Stimulated activated CD4-positive, alpha-beta T cell treated with anti-CD3 and anti-CD28 coated beads, Interleukin-4, amount 100 ng/mL, for 4 hours (primary cell): ENCODE results near the gene ADCY2.

Experiments used
- DNase-seq, 2 experiments: peaks; one replicate each; pipeline ENCODE4 v3.0.0-alpha.2; 2020

The ADCY2 gene

GRCh38 chr5:7517006-7517405 is 121.1 kb downstream of the ADCY2 start:
- no peak for DNase-seq

GRCh38 chr5:7518947-7519560 is 123.1 kb downstream of the ADCY2 start:
- no peak for DNase-seq

DNA sequence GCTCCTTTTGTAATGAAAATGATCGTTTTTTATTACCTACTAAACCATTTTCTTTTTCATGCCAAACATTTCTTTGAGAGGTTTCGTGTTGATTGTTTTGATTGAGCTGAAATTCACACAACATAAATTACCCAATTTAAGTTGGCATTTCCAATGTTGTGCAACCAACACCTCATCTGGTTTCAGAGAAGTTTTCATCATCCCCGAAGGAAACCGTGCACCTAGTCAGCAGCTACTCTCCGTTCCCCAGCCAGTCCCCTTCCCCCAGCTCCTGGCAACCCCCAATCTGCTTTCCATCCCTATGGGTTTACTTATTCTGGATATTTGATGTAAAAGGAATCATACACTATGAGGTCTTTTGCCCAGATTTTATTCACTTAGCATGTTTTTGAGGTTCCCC is 123.6 kb downstream of the ADCY2 start:
- no peak for DNase-seq

DNA sequence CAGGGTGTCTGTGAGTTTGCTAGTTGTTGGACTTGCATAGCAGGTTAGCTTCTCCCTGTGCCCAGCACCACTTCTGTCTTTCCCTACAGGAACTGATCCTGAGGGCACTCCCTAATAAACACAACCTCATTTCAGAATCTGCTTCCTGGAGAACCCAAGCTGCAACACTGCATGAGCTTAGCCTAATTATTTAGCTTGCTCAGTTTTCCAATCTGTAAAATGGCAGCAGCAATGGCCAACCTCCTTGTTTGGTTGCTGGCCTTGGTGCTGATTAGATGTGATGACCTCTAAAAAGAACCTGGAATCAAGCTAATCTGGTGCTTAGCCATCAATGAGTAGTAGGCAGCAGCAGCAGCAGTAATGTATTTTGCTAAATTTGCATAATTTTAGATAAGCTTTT is 133.9 kb downstream of the ADCY2 start:
- DNase-seq: no peak

- no peak for DNase-seq
Observed at GRCh38 chr5:7533941-7534340, 138.0 kb downstream of the ADCY2 start.

GRCh38 chr5:7534505-7534904 is 138.6 kb downstream of the ADCY2 start:
- no peak for DNase-seq

GRCh38 chr5:7537573-7537972 is 141.6 kb downstream of the ADCY2 start:
- DNase-seq: no peak

GRCh38 chr5:7539571-7539970 is 143.6 kb downstream of the ADCY2 start:
- no peak for DNase-seq

DNA sequence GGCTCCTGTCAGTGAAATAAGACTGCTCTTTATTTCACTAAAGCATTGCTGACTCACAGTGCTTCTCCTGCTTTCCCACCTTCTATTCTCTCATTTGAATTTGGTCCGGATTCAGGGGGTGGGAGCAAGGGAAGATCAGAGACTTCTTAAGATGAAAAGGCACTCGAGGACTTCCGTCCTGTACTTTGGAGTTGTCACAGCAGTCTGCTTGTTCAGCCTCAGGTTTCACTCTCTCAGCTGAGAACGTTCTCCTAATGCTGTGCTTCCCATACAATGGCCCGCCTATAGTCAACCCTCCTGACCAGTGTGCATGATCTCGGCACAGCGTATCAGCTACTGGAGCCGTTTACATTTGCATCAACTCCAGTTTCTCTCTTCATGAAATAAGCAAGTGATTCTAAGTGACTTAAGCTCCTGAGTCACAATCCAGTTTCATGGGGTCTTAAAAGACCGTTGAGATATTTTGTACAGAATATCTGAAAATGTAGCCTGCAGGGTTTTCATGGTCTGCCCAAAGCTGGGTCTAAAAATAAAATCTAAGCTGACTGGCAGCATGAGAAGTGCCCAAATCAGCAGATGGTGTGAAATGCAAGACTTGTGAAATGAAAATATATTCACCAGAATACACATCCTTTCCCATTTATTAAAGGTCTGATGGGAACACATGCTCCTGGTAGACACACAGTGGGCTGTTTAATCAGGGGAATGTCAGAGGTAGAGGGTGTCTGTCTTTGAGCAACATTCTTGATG is 145.0 kb downstream of the ADCY2 start:
- DNase-seq: no peak

DNA sequence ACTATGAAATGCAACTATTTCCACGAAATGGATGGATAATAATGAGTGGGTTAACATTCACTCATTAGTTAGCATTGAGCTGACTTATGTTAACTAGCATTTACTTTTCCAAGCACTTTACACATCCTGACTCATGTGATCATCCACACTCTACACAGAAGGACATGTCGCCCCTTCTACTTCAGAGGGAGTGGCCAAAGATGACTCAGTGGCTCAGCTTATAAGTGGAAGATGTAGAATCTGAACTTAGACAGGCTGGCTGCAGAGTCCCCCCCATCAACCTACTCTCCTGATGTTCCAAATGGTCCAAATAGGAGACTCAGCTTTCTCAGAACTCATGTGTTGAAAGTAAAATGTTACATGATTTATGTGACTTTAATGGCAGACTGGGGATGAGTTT is 146.0 kb downstream of the ADCY2 start:
- DNase-seq: no peak

GRCh38 chr5:7546555-7546954 is 150.6 kb downstream of the ADCY2 start:
- no peak for DNase-seq

DNA sequence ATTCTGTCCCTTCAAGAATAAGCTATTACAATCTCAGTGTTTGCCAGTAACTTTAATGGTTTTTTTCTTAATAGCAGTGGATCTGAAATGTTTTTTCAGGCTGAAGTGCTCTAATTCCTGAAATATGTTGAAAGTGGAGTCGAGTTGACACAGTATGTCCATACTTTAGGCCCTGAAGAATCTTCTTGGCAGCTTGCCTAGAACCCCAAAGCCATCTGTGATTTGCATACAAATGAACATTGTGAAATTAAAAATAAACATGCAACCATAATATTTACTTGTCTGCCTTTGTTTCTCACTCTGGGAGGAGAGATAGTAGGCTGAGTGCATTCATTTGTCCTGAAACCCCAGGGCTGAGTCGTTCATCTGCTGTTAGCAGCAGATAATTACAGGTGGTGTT is 152.7 kb downstream of the ADCY2 start:
- DNase-seq: no peak

DNA sequence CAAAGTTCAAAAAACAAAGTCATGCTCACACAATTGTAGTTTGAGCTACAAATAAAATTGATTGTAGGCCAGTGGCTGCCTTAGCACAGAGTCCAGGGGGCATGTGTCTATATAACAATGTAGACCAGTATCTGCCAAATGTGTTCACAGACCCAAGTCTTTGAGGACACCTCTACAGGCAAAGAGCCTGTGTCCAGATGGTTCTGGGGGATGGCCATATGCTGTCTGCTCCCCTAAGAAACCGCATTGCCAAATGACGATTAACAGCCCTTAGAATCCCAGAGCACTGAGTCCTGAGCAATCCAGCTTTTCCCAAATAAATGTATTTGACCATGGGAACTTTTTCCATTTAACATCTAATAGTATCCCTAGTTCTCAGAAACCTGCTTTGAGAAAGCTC is 169.6 kb downstream of the ADCY2 start:
- no peak for DNase-seq

- no peak for DNase-seq
Observed at GRCh38 chr5:7576023-7576715, 180.2 kb downstream of the ADCY2 start.

GRCh38 chr5:7577381-7577780 is 181.4 kb downstream of the ADCY2 start:
- DNase-seq: no peak

GRCh38 chr5:7578071-7578470 is 182.1 kb downstream of the ADCY2 start:
- no peak for DNase-seq

DNA sequence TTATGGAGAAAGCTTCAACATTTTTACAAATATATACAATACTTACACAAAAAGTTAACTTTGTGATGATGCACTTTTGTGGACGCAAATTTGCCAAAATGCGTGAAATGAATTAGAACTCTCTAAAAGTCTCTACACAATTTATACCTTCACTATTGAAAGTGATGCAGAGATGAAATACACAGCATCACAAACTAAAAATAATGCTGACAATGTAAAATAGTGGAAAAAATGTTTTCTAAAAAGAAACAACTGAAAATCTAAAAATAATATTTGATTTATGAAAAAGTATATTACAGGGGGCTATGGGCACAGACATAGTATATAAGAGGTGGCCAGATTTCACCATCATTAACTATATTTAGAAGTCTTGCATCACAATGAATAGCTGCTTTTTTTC is 188.8 kb downstream of the ADCY2 start:
- DNase-seq: no peak

GRCh38 chr5:7585807-7586206 is 189.9 kb downstream of the ADCY2 start:
- DNase-seq: no peak

DNA sequence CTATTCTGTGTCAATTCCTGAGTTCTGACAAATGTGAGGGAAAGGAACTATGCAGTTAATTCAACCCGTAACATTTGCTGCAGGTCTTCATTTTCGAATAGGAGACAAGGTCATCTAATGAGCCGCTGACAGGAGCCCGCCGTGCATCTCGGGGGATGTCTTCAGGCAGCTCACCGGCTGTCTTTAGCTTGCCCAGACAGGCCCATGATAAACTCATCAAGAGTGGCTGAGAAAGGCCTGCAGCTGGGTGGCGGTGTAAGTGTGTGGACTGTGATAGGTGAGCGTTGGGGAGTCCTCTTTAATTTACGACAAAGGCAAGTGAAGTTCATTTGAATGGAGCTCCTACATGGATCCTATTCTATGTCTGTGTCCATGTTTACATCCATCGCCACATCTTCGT is 190.5 kb downstream of the ADCY2 start:
- no peak for DNase-seq

GRCh38 chr5:7589800-7590199 is 193.9 kb downstream of the ADCY2 start:
- DNase-seq: no peak

GRCh38 chr5:7592910-7593309 is 197.0 kb downstream of the ADCY2 start:
- DNase-seq: no peak

DNA sequence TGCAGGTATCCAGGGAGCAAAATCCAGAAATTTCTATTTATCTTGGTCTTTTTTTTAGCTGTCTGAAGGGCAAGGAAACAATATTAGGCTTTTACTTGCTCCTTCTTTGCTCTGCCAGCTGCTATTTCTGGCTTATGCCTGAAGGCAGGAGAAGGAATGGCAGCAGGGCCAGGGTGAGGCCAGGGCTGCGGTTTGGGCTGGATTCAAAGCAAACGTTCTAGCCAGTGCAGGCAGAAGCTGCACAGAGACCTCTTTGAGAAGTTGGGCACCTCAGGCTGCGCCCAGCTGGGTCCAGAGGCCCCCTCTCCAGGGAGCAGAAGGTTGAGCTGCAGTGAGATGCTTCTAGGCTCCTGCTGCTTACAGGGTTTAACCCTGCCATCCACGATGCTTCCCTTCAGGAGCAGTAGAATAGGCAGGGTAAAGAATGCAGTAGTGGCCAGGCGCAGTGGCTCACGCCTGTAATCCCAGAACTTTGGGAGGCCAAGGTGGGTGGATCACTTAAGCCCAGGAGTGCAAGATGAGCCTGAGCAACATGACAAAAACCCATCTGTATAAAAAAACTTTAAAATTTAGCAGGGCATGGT is 201.2 kb downstream of the ADCY2 start:
- no peak for DNase-seq

DNA sequence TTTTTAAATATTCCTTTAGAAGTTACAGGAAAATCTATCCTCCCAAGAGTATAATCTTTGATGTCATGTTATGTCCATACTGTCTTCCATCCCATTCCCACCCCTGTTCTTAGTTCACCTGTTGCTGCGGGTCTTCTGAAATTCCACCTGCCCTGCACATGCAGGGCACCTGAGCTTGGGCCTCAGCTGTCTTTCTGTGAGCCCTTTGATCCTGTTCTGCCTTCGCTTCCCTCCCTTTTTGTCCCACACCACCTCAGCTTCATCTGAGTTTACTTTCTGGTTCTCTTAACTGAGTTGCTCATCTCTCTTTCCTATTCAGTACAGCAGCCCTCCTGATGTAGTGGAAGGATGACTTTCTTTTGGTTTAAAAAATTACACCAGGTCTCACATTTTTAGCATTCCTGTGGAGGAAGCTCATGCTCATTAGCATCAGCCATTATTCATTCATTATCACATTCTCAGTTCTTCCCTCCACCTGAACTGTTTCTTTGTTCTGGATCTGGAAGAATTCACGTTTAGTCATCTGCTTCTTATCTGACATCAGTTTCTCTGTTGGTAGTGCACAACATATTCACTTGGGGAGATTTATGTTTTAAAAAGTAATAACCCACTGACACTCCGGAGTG is 211.0 kb downstream of the ADCY2 start:
- DNase-seq: no peak
